Measurements from ENCODE around the gene LIPF. TPM values are rescaled to one million over a fixed set of nuclear protein-coding genes. Genes with fewer than 3 reads are reported as not detected.
A peak's percentile ranks its signal among the peaks of the same experiment; 100 is the strongest.

LIPF gene
- polyA plus RNA-seq, 1 experiment = not detected

DNA sequence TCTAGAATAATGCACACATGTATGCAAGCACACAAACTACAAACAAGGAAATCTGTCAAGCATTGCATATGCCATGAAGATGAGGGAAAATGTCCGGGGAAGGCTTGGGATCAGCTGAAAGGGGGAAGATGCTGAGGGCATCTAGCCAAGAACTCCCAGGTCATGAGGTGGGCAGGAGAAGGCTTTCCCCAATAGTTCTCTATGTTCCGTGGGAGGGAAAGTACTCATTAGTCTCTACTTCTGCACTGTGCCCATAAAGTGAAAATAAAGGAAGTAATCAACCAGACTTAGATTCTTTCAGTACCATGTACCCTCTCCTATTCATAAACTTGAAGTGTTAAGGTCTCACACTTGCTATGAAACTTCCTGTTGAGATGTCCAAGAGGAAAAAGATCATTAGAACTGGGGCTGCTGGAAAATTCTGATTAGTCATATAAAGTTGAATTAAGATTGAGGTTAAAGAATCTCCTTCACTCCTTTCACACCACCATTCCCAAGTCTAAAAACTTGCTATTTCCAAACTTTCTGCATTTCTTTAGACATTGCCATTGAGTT is 17.1 kb upstream of the LIPF start:
- ChIA-PET CTCF (no interaction called here), POLR2A (no interaction called here)
- Histone ChIP-seq H3K36me3 (ENCODE audit: control insufficient read depth, insufficient read depth, low read length) (no peaks in the 10 kb centered on the region), H3K27me3 (ENCODE audit: control insufficient read depth, insufficient read depth, low read length) (no peaks in the 10 kb centered on the region), H3K4me3 (ENCODE audit: low read depth, low read length) (no peak overlapping the region)
- no peak for DNase-seq (ENCODE audit: low read depth)
- TF ChIP-seq, protein P1, sequence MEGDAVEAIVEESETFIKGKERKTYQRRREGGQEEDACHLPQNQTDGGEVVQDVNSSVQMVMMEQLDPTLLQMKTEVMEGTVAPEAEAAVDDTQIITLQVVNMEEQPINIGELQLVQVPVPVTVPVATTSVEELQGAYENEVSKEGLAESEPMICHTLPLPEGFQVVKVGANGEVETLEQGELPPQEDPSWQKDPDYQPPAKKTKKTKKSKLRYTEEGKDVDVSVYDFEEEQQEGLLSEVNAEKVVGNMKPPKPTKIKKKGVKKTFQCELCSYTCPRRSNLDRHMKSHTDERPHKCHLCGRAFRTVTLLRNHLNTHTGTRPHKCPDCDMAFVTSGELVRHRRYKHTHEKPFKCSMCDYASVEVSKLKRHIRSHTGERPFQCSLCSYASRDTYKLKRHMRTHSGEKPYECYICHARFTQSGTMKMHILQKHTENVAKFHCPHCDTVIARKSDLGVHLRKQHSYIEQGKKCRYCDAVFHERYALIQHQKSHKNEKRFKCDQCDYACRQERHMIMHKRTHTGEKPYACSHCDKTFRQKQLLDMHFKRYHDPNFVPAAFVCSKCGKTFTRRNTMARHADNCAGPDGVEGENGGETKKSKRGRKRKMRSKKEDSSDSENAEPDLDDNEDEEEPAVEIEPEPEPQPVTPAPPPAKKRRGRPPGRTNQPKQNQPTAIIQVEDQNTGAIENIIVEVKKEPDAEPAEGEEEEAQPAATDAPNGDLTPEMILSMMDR (IDR thresholded peaks at IDR 0.05; ENCODE audit: insufficient read depth, low read depth, low read length) = no peak

DNA sequence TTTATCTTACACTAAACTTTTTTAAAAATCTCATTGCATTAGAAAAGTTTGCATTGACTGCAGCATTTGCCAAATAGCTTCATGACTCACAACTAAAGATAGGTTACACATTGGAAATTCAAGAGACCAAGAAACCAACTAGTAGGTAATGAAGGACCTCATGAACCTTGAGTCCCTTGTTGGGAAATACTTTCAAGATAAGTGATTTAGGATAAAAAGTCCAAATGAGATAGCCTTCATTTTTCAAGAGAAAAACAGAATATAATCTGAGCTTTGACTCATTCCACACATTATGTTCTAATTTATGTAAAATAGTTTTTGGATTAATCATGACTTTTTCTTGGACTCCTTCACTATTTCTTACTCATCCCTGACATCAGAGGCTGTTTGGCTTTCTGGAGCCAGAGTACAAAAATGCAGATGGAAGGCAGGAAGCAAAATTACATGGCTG is 13.1 kb upstream of the LIPF start:
- TF ChIP-seq, protein P1 (IDR thresholded peaks at IDR 0.05; ENCODE audit: insufficient read depth, low read depth, low read length) = no peak
- no peak overlapping the region for H3K4me3 ChIP-seq (ENCODE audit: low read depth, low read length)
- ChIA-PET POLR2A (interaction anchor here (0.5 kb wide), 1 partner anchor 742 kb away, joined by 10 read pairs; no protein-coding TSS in a partner anchor), CTCF (no interaction called here)
- H3K36me3 ChIP-seq (ENCODE audit: control insufficient read depth, insufficient read depth, low read length) = no peaks in the 10 kb centered on the region
- no peaks in the 10 kb centered on the region for H3K27me3 ChIP-seq (ENCODE audit: control insufficient read depth, insufficient read depth, low read length)
- DNase-seq (ENCODE audit: low read depth) = peak; percentile 71

DNA sequence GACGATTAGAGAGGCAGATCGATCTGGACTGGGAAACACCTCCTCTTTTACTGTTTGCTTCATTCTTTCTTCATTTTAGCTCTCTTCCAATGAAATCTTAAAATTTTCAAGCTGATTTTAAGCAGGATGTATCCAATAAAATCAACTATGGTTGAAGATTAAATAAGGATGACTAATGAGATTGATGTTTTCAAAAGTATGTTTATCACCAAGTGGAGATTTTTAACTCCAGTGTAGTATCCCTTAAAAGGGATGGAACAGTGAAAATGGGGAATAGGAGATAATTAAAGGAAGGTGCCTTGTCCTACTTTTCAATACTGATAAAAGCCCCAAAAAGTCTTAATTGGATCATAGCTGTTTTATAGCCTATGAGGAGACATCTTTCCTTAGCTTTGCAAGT is 11.6 kb upstream of the LIPF start:
- ChIA-PET CTCF (interaction anchor here (0.6 to 0.7 kb wide), 2 partner anchors 30 to 183 kb away, joined by 3 to 4 read pairs; no protein-coding TSS in a partner anchor), POLR2A (no interaction called here)
- no peaks in the 10 kb centered on the region for H3K27me3 ChIP-seq (ENCODE audit: control insufficient read depth, insufficient read depth, low read length)
- H3K36me3 ChIP-seq (ENCODE audit: control insufficient read depth, insufficient read depth, low read length) = no peaks in the 10 kb centered on the region
- no peak overlapping the region for H3K4me3 ChIP-seq (ENCODE audit: low read depth, low read length)
- TF ChIP-seq, protein P1 (IDR thresholded peaks at IDR 0.05; ENCODE audit: insufficient read depth, low read depth, low read length) = no peak
- DNase-seq (ENCODE audit: low read depth) = no peak

GRCh38 chr10:88657901-88658300 is 6.3 kb upstream of the LIPF start:
- TF ChIP-seq, protein P1 (IDR thresholded peaks at IDR 0.05; ENCODE audit: insufficient read depth, low read depth, low read length) = no peak
- no peak for DNase-seq (ENCODE audit: low read depth)
- no peak overlapping the region for H3K4me3 ChIP-seq (ENCODE audit: low read depth, low read length)
- ChIA-PET CTCF (interaction anchor here (1.5 kb wide), 1 partner anchor 31 kb away, joined by 3 read pairs; no protein-coding TSS in a partner anchor), POLR2A (no interaction called here)
- H3K27me3 ChIP-seq (ENCODE audit: control insufficient read depth, insufficient read depth, low read length) = no peaks in the 10 kb centered on the region
- no peaks in the 10 kb centered on the region for H3K36me3 ChIP-seq (ENCODE audit: control insufficient read depth, insufficient read depth, low read length)

- Histone ChIP-seq H3K27me3 (ENCODE audit: control insufficient read depth, insufficient read depth, low read length) (no peaks in the 10 kb centered on the region), H3K36me3 (ENCODE audit: control insufficient read depth, insufficient read depth, low read length) (no peaks in the 10 kb centered on the region), H3K4me3 (ENCODE audit: low read depth, low read length) (no peak overlapping the region)
- ChIA-PET CTCF (interaction anchor here (0.6 to 1.1 kb wide), 7 partner anchors 10 to 273 kb away, joined by 3 to 5 read pairs (median 3); partner anchors contain the start of gene RNLS), POLR2A (no interaction called here)
- TF ChIP-seq, protein P1 (IDR thresholded peaks at IDR 0.05; ENCODE audit: insufficient read depth, low read depth, low read length) = no peak
- no peak for DNase-seq (ENCODE audit: low read depth)
Observed at GRCh38 chr10:88659725-88660597, 4.3 kb upstream of the LIPF start.
